ENCODE results near the gene TFAP2B. TPM values are rescaled to one million over a fixed set of nuclear protein-coding genes. Genes with fewer than 3 reads are reported as not detected.

Gene TFAP2B
- total RNA-seq, 5 donors from 2014 or later (not counting 1 experiment from before 2014, with no cell fraction given), result not detected

- no peaks in the 10 kb centered on the region for H3K9me3 ChIP-seq
- H3K4me1 ChIP-seq (ENCODE audit: control insufficient read depth in 1 of 2, extremely low read depth in 1 of 2, insufficient read depth in 2 of 2, low read length in 2 of 2), result no peaks in the 10 kb centered on the region
- H3K4me3 Mint-ChIP-seq, result no peak overlapping the region
- no peaks in the 10 kb centered on the region for H3K36me3 Mint-ChIP-seq
- H3K4me1 Mint-ChIP-seq, result no peaks in the 10 kb centered on the region
- H3K27me3 Mint-ChIP-seq, result peaks cover 56 to 84% of the 10 kb centered on the region in 2 donors
- ATAC-seq (replicated peaks in 1 of 4), result no peak
- 18% methylated on average over 34 of the region's 44 CpGs for WGBS (ENCODE audit: insufficient coverage)
- H3K27ac ChIP-seq (ENCODE audit: low read length), result no peak overlapping the region
- peaks cover 25 to 57% of the 10 kb centered on the region in 2 experiments for H3K27me3 ChIP-seq (replicated peaks in 1 of 2; ENCODE audit: control insufficient read depth in 2 of 2, extremely low read depth in 1 of 2, insufficient read depth in 2 of 2, low read length in 1 of 2)
- ChIA-PET CTCF (no interaction called here), POLR2A (no interaction called here)
- DNase-seq, result no peak
- H3K27ac Mint-ChIP-seq, result no peak overlapping the region
- H3K4me3 ChIP-seq (ENCODE audit: control insufficient read depth in 1 of 2, extremely low read depth in 1 of 2, low read length in 1 of 2), result no peak overlapping the region
- H3K36me3 ChIP-seq (ENCODE audit: control insufficient read depth in 2 of 2, extremely low read depth in 1 of 2, insufficient read depth in 1 of 2, low read length in 1 of 2), result no peaks in the 10 kb centered on the region
- peaks cover 0 to 8% (median 2%) of the 10 kb centered on the region in 3 donors for H3K9me3 Mint-ChIP-seq
Measured at GRCh38 chr6:50845499-50846143, 26.9 kb downstream of the TFAP2B start.

- Histone ChIP-seq H3K4me3 (ENCODE audit: control insufficient read depth in 1 of 2, extremely low read depth in 1 of 2, low read length in 1 of 2) (no peak overlapping the region), H3K4me1 (ENCODE audit: control insufficient read depth in 1 of 2, extremely low read depth in 1 of 2, insufficient read depth in 2 of 2, low read length in 2 of 2) (no peaks in the 10 kb centered on the region), H3K36me3 (ENCODE audit: control insufficient read depth in 2 of 2, extremely low read depth in 1 of 2, insufficient read depth in 1 of 2, low read length in 1 of 2) (no peaks in the 10 kb centered on the region), H3K27ac (ENCODE audit: low read length) (no peak overlapping the region), H3K27me3 (replicated peaks in 1 of 2; ENCODE audit: control insufficient read depth in 2 of 2, extremely low read depth in 1 of 2, insufficient read depth in 2 of 2, low read length in 1 of 2) (peaks cover 27 to 59% of the 10 kb centered on the region in 2 experiments), H3K9me3 (no peaks in the 10 kb centered on the region)
- CTCF ChIA-PET, result no interaction called here
- WGBS (ENCODE audit: insufficient coverage), result 8% methylated on average over 2 of the region's 16 CpGs
- Mint-ChIP-seq H3K27me3 (peaks cover 54 to 84% of the 10 kb centered on the region in 2 donors), H3K36me3 (no peaks in the 10 kb centered on the region), H3K4me3 (no peak overlapping the region), H3K27ac (no peak overlapping the region), H3K9me3 (peaks cover 0 to 5% (median 0%) of the 10 kb centered on the region in 3 donors), H3K4me1 (no peaks in the 10 kb centered on the region)
- DNase-seq, result no peak
- POLR2A ChIA-PET, result no interaction called here
- ATAC-seq (replicated peaks in 1 of 4), result no peak
Measured at GRCh38 chr6:50846144-50846851, 27.6 kb downstream of the TFAP2B start.

DNA sequence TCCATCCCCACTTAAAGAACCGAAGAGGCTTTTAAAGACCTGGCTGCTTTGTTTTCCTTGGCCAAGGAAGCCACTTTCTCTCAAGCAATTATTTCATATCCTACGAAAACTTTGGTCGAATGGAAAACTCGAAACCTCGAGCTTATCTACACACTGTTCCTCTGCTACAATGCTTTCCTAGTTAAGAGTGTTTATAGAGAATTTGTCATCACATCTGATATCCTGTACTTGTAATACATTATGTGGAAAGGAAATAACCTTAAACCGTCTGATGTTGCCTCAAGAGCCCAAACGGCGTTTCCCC is 28.1 kb downstream of the TFAP2B start:
- POLR2A ChIA-PET, result no interaction called here

GRCh38 chr6:50847890-50848594 is 29.4 kb downstream of the TFAP2B start:
- POLR2A ChIA-PET, result no interaction called here
- no peak overlapping the region for H3K4me3 Mint-ChIP-seq
- H3K9me3 Mint-ChIP-seq, result peaks cover 0 to 5% (median 5%) of the 10 kb centered on the region in 3 donors

More for the DNA sequence above, 28.1 kb downstream of the TFAP2B start:
- peaks cover 29 to 60% of the 10 kb centered on the region in 2 experiments for H3K27me3 ChIP-seq (replicated peaks in 1 of 2; ENCODE audit: control insufficient read depth in 2 of 2, extremely low read depth in 1 of 2, insufficient read depth in 2 of 2, low read length in 1 of 2)
- no peak overlapping the region for H3K27ac Mint-ChIP-seq
- DNase-seq (no peak), ATAC-seq (replicated peaks in 1 of 4) (no peak)
- H3K4me3 Mint-ChIP-seq, result no peak overlapping the region
- H3K27me3 Mint-ChIP-seq, result peaks cover 51 to 85% of the 10 kb centered on the region in 2 donors
- H3K36me3 Mint-ChIP-seq, result no peaks in the 10 kb centered on the region
- no peaks in the 10 kb centered on the region for H3K4me1 Mint-ChIP-seq
- WGBS (ENCODE audit: insufficient coverage), result 20% methylated on average over 1 of the region's 8 CpGs
- no peak overlapping the region for H3K27ac ChIP-seq (ENCODE audit: low read length)
- no peaks in the 10 kb centered on the region for H3K9me3 ChIP-seq
- no peaks in the 10 kb centered on the region for H3K4me1 ChIP-seq (ENCODE audit: control insufficient read depth in 1 of 2, extremely low read depth in 1 of 2, insufficient read depth in 2 of 2, low read length in 2 of 2)
- H3K9me3 Mint-ChIP-seq, result peaks cover 0 to 5% (median 0%) of the 10 kb centered on the region in 3 donors
- H3K4me3 ChIP-seq (ENCODE audit: control insufficient read depth in 1 of 2, extremely low read depth in 1 of 2, low read length in 1 of 2), result no peak overlapping the region
- CTCF ChIA-PET, result no interaction called here
- H3K36me3 ChIP-seq (ENCODE audit: control insufficient read depth in 2 of 2, extremely low read depth in 1 of 2, insufficient read depth in 1 of 2, low read length in 1 of 2), result no peaks in the 10 kb centered on the region

GRCh38 chr6:50848989-50849795 is 30.5 kb downstream of the TFAP2B start:
- H3K9me3 Mint-ChIP-seq, result peaks cover 0 to 8% (median 5%) of the 10 kb centered on the region in 3 donors
- H3K36me3 Mint-ChIP-seq, result no peaks in the 10 kb centered on the region
- ChIA-PET POLR2A (no interaction called here), CTCF (interaction anchor here in 1 of 2 donors (0.6 kb wide), 1 partner anchor 36 kb away, joined by 3 read pairs; no protein-coding TSS in a partner anchor)
- Histone ChIP-seq H3K9me3 (no peaks in the 10 kb centered on the region), H3K36me3 (ENCODE audit: control insufficient read depth in 2 of 2, extremely low read depth in 1 of 2, insufficient read depth in 1 of 2, low read length in 1 of 2) (no peaks in the 10 kb centered on the region), H3K27me3 (replicated peaks in 1 of 2; ENCODE audit: control insufficient read depth in 2 of 2, extremely low read depth in 1 of 2, insufficient read depth in 2 of 2, low read length in 1 of 2) (peaks cover 23 to 43% of the 10 kb centered on the region in 2 experiments), H3K27ac (ENCODE audit: low read length) (no peak overlapping the region), H3K4me1 (ENCODE audit: control insufficient read depth in 1 of 2, extremely low read depth in 1 of 2, insufficient read depth in 2 of 2, low read length in 2 of 2) (no peaks in the 10 kb centered on the region), H3K4me3 (ENCODE audit: control insufficient read depth in 1 of 2, extremely low read depth in 1 of 2, low read length in 1 of 2) (no peak overlapping the region)
- H3K27ac Mint-ChIP-seq, result no peak overlapping the region
- no peak overlapping the region for H3K4me3 Mint-ChIP-seq
- no peaks in the 10 kb centered on the region for H3K4me1 Mint-ChIP-seq
- peaks cover 60 to 82% of the 10 kb centered on the region in 2 donors for H3K27me3 Mint-ChIP-seq
- 14% methylated on average over 21 of the region's 27 CpGs for whole genome bisulfite sequencing (ENCODE audit: insufficient coverage)
- ATAC-seq (replicated peaks in 1 of 4) (no peak), DNase-seq (no peak)

More at GRCh38 chr6:50847890-50848594, 29.4 kb downstream of the TFAP2B start:
- Histone ChIP-seq H3K4me1 (ENCODE audit: control insufficient read depth in 1 of 2, extremely low read depth in 1 of 2, insufficient read depth in 2 of 2, low read length in 2 of 2) (no peaks in the 10 kb centered on the region), H3K9me3 (no peaks in the 10 kb centered on the region), H3K27ac (ENCODE audit: low read length) (no peak overlapping the region), H3K4me3 (ENCODE audit: control insufficient read depth in 1 of 2, extremely low read depth in 1 of 2, low read length in 1 of 2) (no peak overlapping the region), H3K27me3 (replicated peaks in 1 of 2; ENCODE audit: control insufficient read depth in 2 of 2, extremely low read depth in 1 of 2, insufficient read depth in 2 of 2, low read length in 1 of 2) (peaks cover 25 to 49% of the 10 kb centered on the region in 2 experiments), H3K36me3 (ENCODE audit: control insufficient read depth in 2 of 2, extremely low read depth in 1 of 2, insufficient read depth in 1 of 2, low read length in 1 of 2) (no peaks in the 10 kb centered on the region)
- 20% methylated on average over 1 of the region's 7 CpGs for WGBS (ENCODE audit: insufficient coverage)
- H3K36me3 Mint-ChIP-seq, result no peaks in the 10 kb centered on the region
- H3K4me1 Mint-ChIP-seq, result no peaks in the 10 kb centered on the region
- peaks cover 59 to 88% of the 10 kb centered on the region in 2 donors for H3K27me3 Mint-ChIP-seq
- CTCF ChIA-PET, result no interaction called here
- DNase-seq (no peak), ATAC-seq (replicated peaks in 1 of 4) (no peak)
- no peak overlapping the region for H3K27ac Mint-ChIP-seq

GRCh38 chr6:50849796-50850180 is 31.1 kb downstream of the TFAP2B start:
- Mint-ChIP-seq H3K27ac (no peak overlapping the region), H3K27me3 (peaks cover 54 to 76% of the 10 kb centered on the region in 2 donors), H3K4me3 (no peak overlapping the region), H3K36me3 (no peaks in the 10 kb centered on the region), H3K9me3 (peaks cover 0 to 8% (median 5%) of the 10 kb centered on the region in 3 donors), H3K4me1 (no peaks in the 10 kb centered on the region)
- no peaks in the 10 kb centered on the region for H3K4me1 ChIP-seq (ENCODE audit: control insufficient read depth in 1 of 2, extremely low read depth in 1 of 2, insufficient read depth in 2 of 2, low read length in 2 of 2)
- H3K9me3 ChIP-seq, result no peaks in the 10 kb centered on the region
- 12% methylated on average over 6 of the region's 22 CpGs for WGBS (ENCODE audit: insufficient coverage)
- CTCF ChIA-PET, result interaction anchor here in 1 of 2 donors (0.6 kb wide), 1 partner anchor 37 kb away, joined by 3 read pairs; no protein-coding TSS in a partner anchor
- H3K36me3 ChIP-seq (ENCODE audit: control insufficient read depth in 2 of 2, extremely low read depth in 1 of 2, insufficient read depth in 1 of 2, low read length in 1 of 2), result no peaks in the 10 kb centered on the region
- DNase-seq (no peak), ATAC-seq (replicated peaks in 1 of 4) (no peak)
- no peak overlapping the region for H3K4me3 ChIP-seq (ENCODE audit: control insufficient read depth in 1 of 2, extremely low read depth in 1 of 2, low read length in 1 of 2)
- peaks cover 23 to 40% of the 10 kb centered on the region in 2 experiments for H3K27me3 ChIP-seq (replicated peaks in 1 of 2; ENCODE audit: control insufficient read depth in 2 of 2, extremely low read depth in 1 of 2, insufficient read depth in 2 of 2, low read length in 1 of 2)
- no peak overlapping the region for H3K27ac ChIP-seq (ENCODE audit: low read length)
- POLR2A ChIA-PET, result no interaction called here

Data from T-cell (primary cell).